Keratinocyte (primary cell): ENCODE results near the gene DNAAF8. TPM values are rescaled to one million over a fixed set of nuclear protein-coding genes. Genes with fewer than 3 reads are reported as not detected.

Experiments
- DNase-seq: peaks from one replicate; pipeline ENCODE4 v3.0.0-alpha.2; 2011; ENCODE audit warnings: low read depth, missing footprints, low spot score
- FAIRE-seq: peaks from 2 replicates; lab custom pipeline; 2011; peaks lifted over from hg19 to GRCh38; lab: Jason Lieb, UNC
- H2AFZ ChIP-seq: 2 replicates; pipeline ENCODE4 v1.6.0; 2012; ENCODE audit warnings: low read length, control low read depth, inconsistent platforms; ENCODE audit not compliant: control insufficient read depth
- H3K27ac ChIP-seq: 2 replicates; pipeline ENCODE4 v1.5.1; 2011; ENCODE audit warnings: low read length; ENCODE audit not compliant: control insufficient read depth, insufficient read depth
- H3K27me3 ChIP-seq: 3 replicates; pipeline ENCODE4 v1.6.0; 2011; ENCODE audit warnings: low read length; ENCODE audit not compliant: control insufficient read depth, insufficient read depth; ENCODE audit errors: extremely low read depth
- H3K36me3 ChIP-seq, 2 experiments: 2 replicates in 1 of 2; 3 replicates in 1 of 2; pipeline ENCODE4 v1.5.1; 2011; ENCODE audit warnings: low read length in 2 of 2, mild to moderate bottlenecking in 1 of 2; ENCODE audit not compliant: control insufficient read depth in 2 of 2, insufficient read depth in 2 of 2; ENCODE audit errors: extremely low read depth in 1 of 2
- H3K4me1 ChIP-seq: 3 replicates; pipeline ENCODE4 v1.5.1; 2011; ENCODE audit warnings: low read length; ENCODE audit not compliant: control insufficient read depth, insufficient read depth; ENCODE audit errors: extremely low read depth
- H3K4me2 ChIP-seq: 3 replicates; pipeline ENCODE4 v1.6.0; 2011; ENCODE audit warnings: low read depth, low read length; ENCODE audit not compliant: control insufficient read depth, insufficient read depth; ENCODE audit errors: extremely low read depth
- H3K4me3 ChIP-seq, 3 experiments: fragments of 200-600 bp in 1 of 3; sonication (generic) in 1 of 3; 2 replicates in 2 of 3; 3 replicates in 1 of 3; pipeline ENCODE4 v1.5.1; 2011 to 2016; ENCODE audit warnings: low read length in 3 of 3, mild to moderate bottlenecking in 3 of 3, control low read depth in 2 of 3, inconsistent platforms in 1 of 3, low read depth in 1 of 3, mixed read lengths in 1 of 3, mixed run types in 1 of 3, moderate library complexity in 1 of 3; ENCODE audit not compliant: control insufficient read depth in 2 of 3, insufficient read depth in 2 of 3; ENCODE audit errors: extremely low read depth in 1 of 3
- H3K79me2 ChIP-seq: 2 replicates; pipeline ENCODE4 v1.6.0; 2012; ENCODE audit warnings: low read length; ENCODE audit not compliant: control insufficient read depth, insufficient read depth
- H3K9ac ChIP-seq: 3 replicates; pipeline ENCODE4 v1.6.0; 2011; ENCODE audit warnings: low read length; ENCODE audit not compliant: control insufficient read depth, insufficient read depth; ENCODE audit errors: extremely low read depth
- H3K9me1 ChIP-seq: 3 replicates; pipeline ENCODE4 v1.6.0; 2011; ENCODE audit warnings: low read length; ENCODE audit not compliant: control insufficient read depth, insufficient read depth; ENCODE audit errors: extremely low read depth
- H3K9me3 ChIP-seq: 2 replicates; pipeline ENCODE4 v1.5.1; 2012; ENCODE audit warnings: low read depth, low read length; ENCODE audit not compliant: control insufficient read depth
- H4K20me1 ChIP-seq: 3 replicates; pipeline ENCODE4 v1.6.0; 2011; ENCODE audit warnings: low read length; ENCODE audit not compliant: control insufficient read depth, insufficient read depth; ENCODE audit errors: extremely low read depth
- EZH2 ChIP-seq: IDR thresholded peaks from one replicate; pipeline ENCODE4 v1.6.1; 2012; ENCODE audit warnings: inconsistent platforms, mild to moderate bottlenecking, low read length, moderate library complexity
- dilution Hi-C: fragments of 300-500 bp; cut with MboI; formaldehyde crosslinking; loops from one replicate; pipeline ENCODE4 v1.7.0; 2020; ENCODE audit warnings: low sequenced_read_pairs; ENCODE audit not compliant: extremely low pct_ligation_motif_present
- polyA minus RNA-seq, 3 experiments: library from RNA; depleted of rRNA, polyadenylated mRNA; stranded (reverse); fragments of >200 nt; gene quantifications; 1 replicate in 1 of 3; 2 replicates in 1 of 3; 3 replicates in 1 of 3; pipeline ENCODE4 v1.2.3, GENCODE V29; 2011
- polyA plus RNA-seq, 5 experiments: library from polyadenylated mRNA; depleted of rRNA in 3 of 5; stranded (reverse) in 3 of 5; stranded (forward) in 1 of 5; unstranded in 1 of 5; fragments of >200 nt; gene quantifications; 1 replicate in 1 of 5; 2 replicates in 3 of 5; 3 replicates in 1 of 5; pipeline versions ENCODE4 v1.2.1 to v1.2.3, GENCODE V29; 2011 to 2012; ENCODE audit warnings: missing spikeins in 2 of 5, low read depth in 1 of 5, low replicate concordance in 1 of 5
- TF ChIP-seq, protein P1 (sequence below), 3 experiments: IDR thresholded peaks in 1 of 3; conservative IDR thresholded peaks in 1 of 3; optimal IDR thresholded peaks in 1 of 3; 2 replicates in 2 of 3; 3 replicates in 1 of 3; pipeline versions ENCODE3 to v1.5.1; 2011; ENCODE audit warnings: low read length in 3 of 3, mild to moderate bottlenecking in 3 of 3, moderate library complexity in 2 of 3, control low read depth in 1 of 3, inconsistent platforms in 1 of 3; ENCODE audit not compliant: insufficient read depth in 2 of 3; ENCODE audit errors: extremely low read depth in 1 of 3

The DNAAF8 gene
- polyA plus RNA-seq (0.26 to 0.57 TPM (median 0.33 TPM) in 3 replicates), polyA minus RNA-seq (0.23 to 0.36 TPM in 2 of 3 replicates, not detected in the other)
- not detected for polyA plus RNA-seq (2011; ENCODE audit: low read depth)
- 0.19 and 0.45 TPM in 2 replicates for polyA plus RNA-seq (2011; cell fraction: cytosol; rRNA removed)
- 0.20 and 0.36 TPM in 2 replicates for polyA plus RNA-seq (2011; cell fraction: nucleus; rRNA removed)
- polyA plus RNA-seq (2012; ENCODE audit: low replicate concordance) = 0.13 and 0.32 TPM in 2 replicates
- not detected for polyA minus RNA-seq (2011; cell fraction: cytosol; rRNA and poly(A)+ RNA removed)
- polyA minus RNA-seq (2011; cell fraction: nucleus; rRNA and poly(A)+ RNA removed) = not detected in 2 replicates

DNA sequence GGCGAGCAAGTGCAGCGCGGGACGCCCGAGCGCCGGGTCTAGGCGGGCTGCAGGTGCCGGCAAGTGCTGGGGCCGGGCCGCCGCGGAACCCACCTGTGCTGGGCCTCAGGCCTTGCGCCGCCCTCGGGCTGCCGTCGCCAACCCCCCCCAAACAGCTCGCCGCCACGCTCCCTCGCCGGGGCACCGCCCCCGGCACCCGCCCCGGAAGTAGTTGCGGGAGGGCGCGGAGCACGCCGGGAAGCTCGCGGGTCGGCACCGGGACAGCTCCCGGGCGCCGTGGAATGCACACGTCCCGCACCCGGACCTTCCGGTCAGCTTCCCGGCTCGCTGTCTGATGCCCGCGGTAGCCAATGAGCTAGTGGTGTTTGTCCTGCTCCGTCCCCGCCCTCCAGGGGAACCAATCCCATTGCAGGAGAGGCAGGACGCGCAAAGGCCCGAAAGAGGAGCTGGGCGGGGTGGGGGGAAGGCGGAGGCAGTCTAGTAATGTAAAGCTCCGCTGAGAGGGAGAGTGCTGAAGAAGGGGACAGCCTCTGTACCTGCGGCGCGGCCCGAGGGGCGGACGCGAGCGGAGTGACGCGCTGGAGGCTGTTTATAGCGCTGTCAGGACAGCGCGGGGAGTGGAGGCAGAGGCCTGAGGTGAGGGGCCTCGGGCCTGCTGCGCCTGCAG lies at the start of gene DNAAF8, which contains the start of gene ANKS3:
DNAAF8 (plus strand) TSS at position 475 of the 667 bp plus-strand sequence. CDS start 1,978 bp downstream, outside the sequence.
ANKS3 (minus strand) TSS at position 209 of the 667 bp plus-strand sequence. CDS start 4,122 bp downstream, outside the sequence.
- H3K36me3 ChIP-seq = peaks cover 11 to 14% of the 10 kb centered on the region in 2 experiments
- FAIRE-seq (no peak), DNase-seq (peak; percentile 84)
- peak within 1 kb of the TSS; percentile 37 for H3K27ac ChIP-seq
- no peaks in the 10 kb centered on the region for H4K20me1 ChIP-seq
- TF ChIP-seq, protein P1, sequence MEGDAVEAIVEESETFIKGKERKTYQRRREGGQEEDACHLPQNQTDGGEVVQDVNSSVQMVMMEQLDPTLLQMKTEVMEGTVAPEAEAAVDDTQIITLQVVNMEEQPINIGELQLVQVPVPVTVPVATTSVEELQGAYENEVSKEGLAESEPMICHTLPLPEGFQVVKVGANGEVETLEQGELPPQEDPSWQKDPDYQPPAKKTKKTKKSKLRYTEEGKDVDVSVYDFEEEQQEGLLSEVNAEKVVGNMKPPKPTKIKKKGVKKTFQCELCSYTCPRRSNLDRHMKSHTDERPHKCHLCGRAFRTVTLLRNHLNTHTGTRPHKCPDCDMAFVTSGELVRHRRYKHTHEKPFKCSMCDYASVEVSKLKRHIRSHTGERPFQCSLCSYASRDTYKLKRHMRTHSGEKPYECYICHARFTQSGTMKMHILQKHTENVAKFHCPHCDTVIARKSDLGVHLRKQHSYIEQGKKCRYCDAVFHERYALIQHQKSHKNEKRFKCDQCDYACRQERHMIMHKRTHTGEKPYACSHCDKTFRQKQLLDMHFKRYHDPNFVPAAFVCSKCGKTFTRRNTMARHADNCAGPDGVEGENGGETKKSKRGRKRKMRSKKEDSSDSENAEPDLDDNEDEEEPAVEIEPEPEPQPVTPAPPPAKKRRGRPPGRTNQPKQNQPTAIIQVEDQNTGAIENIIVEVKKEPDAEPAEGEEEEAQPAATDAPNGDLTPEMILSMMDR (optimal IDR thresholded peaks at IDR 0.05 in 1 of 3, IDR thresholded peaks at IDR 0.05 in 1 of 3, conservative IDR thresholded peaks at IDR 0.05 in 1 of 3; ENCODE audit: extremely low read depth in 1 of 3, insufficient read depth in 2 of 3, low read length in 3 of 3) = no peak
- no peak for TF ChIP-seq EZH2
- peak within 1 kb of the TSS; percentile 84 for H3K9ac ChIP-seq
- peak within 1 kb of the TSS; percentile 65 to 86 (median 70) for H3K4me3 ChIP-seq
- dilution Hi-C loops = no loop called here
- peaks cover 29% of the 10 kb centered on the region for H3K79me2 ChIP-seq
- H3K4me2 ChIP-seq = peak within 1 kb of the TSS; percentile 80
- peaks cover 5% of the 10 kb centered on the region for H3K4me1 ChIP-seq
- peaks cover 3% of the 10 kb centered on the region for H3K27me3 ChIP-seq
- H3K9me1 ChIP-seq = no peaks in the 10 kb centered on the region
- H2AFZ ChIP-seq = peak within 1 kb of the TSS; percentile 95
- H3K9me3 ChIP-seq = no peaks in the 10 kb centered on the region

DNA sequence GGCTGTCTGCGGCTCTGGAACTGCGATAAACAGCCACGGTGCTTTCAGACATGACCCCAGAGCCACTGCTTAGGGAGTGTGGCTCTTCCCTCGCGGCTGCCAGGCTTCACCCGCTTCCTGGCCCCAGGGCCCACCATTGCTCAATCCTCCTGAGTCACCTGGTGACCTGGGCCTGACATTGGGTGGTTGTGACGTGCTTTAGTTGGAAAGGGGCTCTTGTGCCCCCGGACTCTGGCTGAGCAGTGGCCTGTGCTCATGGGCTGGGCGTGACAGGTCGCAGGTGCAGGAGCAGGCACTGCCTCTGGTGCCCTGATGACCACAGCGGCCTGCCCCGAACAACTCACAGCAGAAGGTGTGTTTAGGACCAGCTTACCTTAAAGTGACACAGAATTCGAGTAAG lies 49.6 kb upstream of the DNAAF8 start:
- Histone ChIP-seq H3K9me1 (no peaks in the 10 kb centered on the region), H3K27ac (no peak overlapping the region), H3K79me2 (no peaks in the 10 kb centered on the region), H4K20me1 (no peaks in the 10 kb centered on the region), H3K36me3 (peaks cover 12 to 35% of the 10 kb centered on the region in 2 experiments), H3K4me1 (peaks cover 18% of the 10 kb centered on the region), H3K9me3 (no peaks in the 10 kb centered on the region), H3K27me3 (no peaks in the 10 kb centered on the region), H3K9ac (no peak overlapping the region), H3K4me3 (no peak overlapping the region), H2AFZ (no peak overlapping the region), H3K4me2 (no peak overlapping the region)
- no peak for DNase-seq
- no peak for TF ChIP-seq EZH2
- dilution Hi-C loops = no loop called here
- FAIRE-seq = no peak
